Hematopoietic multipotent progenitor cell (in vitro differentiated cells): Measurements from ENCODE around the gene CERS2. TPM values are rescaled to one million over a fixed set of nuclear protein-coding genes. Genes with fewer than 3 reads are reported as not detected.
A peak's percentile ranks its signal among the peaks of the same experiment; 100 is the strongest.
"Not testable (repeated sequence)": the region's sequence is repeated elsewhere in the genome, so short reads cannot be mapped to it uniquely, and the experiment has no call there.

ENCODE experiments used
- DNase-seq, 3 donors: peaks; one replicate each; pipeline ENCODE4 v3.0.0-alpha.2; 2011 to 2015; ENCODE audit warnings: low read depth in 2 of 3, low spot score in 2 of 3
- total RNA-seq: library from RNA; depleted of rRNA; stranded (reverse); fragments of >200 nt; gene quantifications from one replicate; pipeline ENCODE4 v1.2.3, GENCODE V29; 2012

CERS2 gene
- total RNA-seq, 1 donor = 123 TPM

GRCh38 chr1:150971583-150972416, 2.8 kb downstream of the CERS2 start:
- DNase-seq = peak in 2 of 3 donors; percentile 29 to 33

- no peak for DNase-seq
Measured at GRCh38 chr1:150970808-150971582, 3.6 kb downstream of the CERS2 start.

- no peak for DNase-seq
Measured at GRCh38 chr1:150969626-150970025, 5.0 kb downstream of the CERS2 start.

- no peak for DNase-seq
Measured at GRCh38 chr1:150968491-150968890, 6.1 kb downstream of the CERS2 start.

- no peak for DNase-seq
Measured at GRCh38 chr1:150967936-150968335, 6.7 kb downstream of the CERS2 start.

GRCh38 chr1:150966011-150966410, 8.6 kb downstream of the CERS2 start:
- DNase-seq = no peak

GRCh38 chr1:150965605-150966004, 9.0 kb downstream of the CERS2 start:
- DNase-seq = no peak

- DNase-seq = no peak
Measured at GRCh38 chr1:150964164-150964489, 10.5 kb downstream of the CERS2 start.

- no peak for DNase-seq
Measured at GRCh38 chr1:150963321-150964163, 11.1 kb downstream of the CERS2 start.

- no peak for DNase-seq
Measured at GRCh38 chr1:150961756-150962155, 12.9 kb downstream of the CERS2 start.

- DNase-seq = no peak
Measured at GRCh38 chr1:150960646-150961045, 14.0 kb downstream of the CERS2 start.

GRCh38 chr1:150957666-150958065, 17.0 kb downstream of the CERS2 start:
- no peak for DNase-seq

- DNase-seq = no peak
Measured at GRCh38 chr1:150955280-150955679, 19.4 kb downstream of the CERS2 start.

GRCh38 chr1:150954708-150955107, 19.9 kb downstream of the CERS2 start:
- no peak for DNase-seq

GRCh38 chr1:150944856-150945255, 29.8 kb downstream of the CERS2 start:
- DNase-seq = no peak

- DNase-seq = peak in 2 of 3 donors; percentile 33 to 72
Measured at GRCh38 chr1:150931773-150932172, 42.9 kb downstream of the CERS2 start.

- DNase-seq = not testable (repeated sequence)
Measured at GRCh38 chr1:150928775-150929174, 45.9 kb downstream of the CERS2 start.

- DNase-seq = no peak
Measured at GRCh38 chr1:150928286-150928685, 46.3 kb downstream of the CERS2 start.

- DNase-seq = no peak
Measured at GRCh38 chr1:150927624-150928023, 47.0 kb downstream of the CERS2 start.

- peak; percentile 76 to 98 (median 97) for DNase-seq
Measured at GRCh38 chr1:150926097-150926741, 48.4 kb downstream of the CERS2 start, which contains the start of gene SETDB1. TSS of gene SETDB1 (plus strand) at chr1:150926363. CDS start at chr1:150927715, 1,352 bp downstream.
